Esophagus muscularis mucosa (tissue), 4 donors: ENCODE data around the gene PCDHB15. TPM values are rescaled to one million over a fixed set of nuclear protein-coding genes. Genes with fewer than 3 reads are reported as not detected.

Source experiments
- total RNA-seq, 4 donors: library from RNA; depleted of rRNA; stranded (reverse); fragments of >200 nt; gene quantifications; one replicate each; pipeline versions ENCODE4 v1.1.0 to v1.2.1, GENCODE V29; 2016

PCDHB15 gene
- total RNA-seq, 4 donors from 2014 or later = 4.0 to 7.0 (median 4.5) TPM

Other genes with a start within 250 kb of the PCDHB15 start
- gene PCDHB1, start 194.0 kb upstream of the PCDHB15 start, total RNA-seq = not detected
- gene PCDHB2, start 150.8 kb upstream of the PCDHB15 start, total RNA-seq = 1 to 10 TPM; 2.1 to 3.2 (median 2.8) TPM
- 1 to 10 TPM in 3 of 4 donors, under 1 TPM in 1; 0.83 to 2.3 (median 1.2) TPM for gene PCDHB3, start 144.9 kb upstream of the PCDHB15 start, total RNA-seq
- 1 to 10 TPM; 1.2 to 5.1 (median 3.8) TPM for gene PCDHB4, start 123.6 kb upstream of the PCDHB15 start, total RNA-seq
- gene PCDHB5, start 110.2 kb upstream of the PCDHB15 start, total RNA-seq = 1 to 10 TPM; 3.6 to 7.4 (median 4.0) TPM
- gene PCDHB6, start 95.3 kb upstream of the PCDHB15 start, total RNA-seq = 1 to 10 TPM in 1 of 4 donors, under 1 TPM in 3; 0.46 to 1.1 (median 0.83) TPM
- 1 to 10 TPM; 1.1 to 2.9 (median 2.5) TPM for gene PCDHB7, start 72.8 kb upstream of the PCDHB15 start, total RNA-seq
- 1 to 10 TPM in 1 of 4 donors, under 1 TPM in 3; 0.33 to 2.0 (median 0.87) TPM for gene PCDHB8, start 67.6 kb upstream of the PCDHB15 start, total RNA-seq
- gene PCDHB16, start 63.0 kb upstream of the PCDHB15 start, total RNA-seq = 1 to 10 TPM; 3.3 to 5.6 (median 3.9) TPM
- 1 to 10 TPM; 1.5 to 2.9 (median 2.2) TPM for gene PCDHB9, start 58.2 kb upstream of the PCDHB15 start, total RNA-seq
- 1 to 10 TPM; 3.3 to 7.9 (median 4.9) TPM for gene PCDHB10, start 53.0 kb upstream of the PCDHB15 start, total RNA-seq
- 1 to 10 TPM; 1.7 to 4.6 (median 2.9) TPM for gene PCDHB11, start 45.8 kb upstream of the PCDHB15 start, total RNA-seq
- 1 to 10 TPM; 2.2 to 4.3 (median 2.9) TPM for gene PCDHB12, start 36.7 kb upstream of the PCDHB15 start, total RNA-seq
- 1 to 10 TPM; 4.3 to 8.1 (median 5.6) TPM for gene PCDHB13, start 31.5 kb upstream of the PCDHB15 start, total RNA-seq
- 1 to 10 TPM; 6.8 to 9.9 (median 8.3) TPM for gene PCDHB14, start 22.1 kb upstream of the PCDHB15 start, total RNA-seq
- under 1 TPM in 2 of 4 donors, not detected in 2; 0.23 to 0.65 TPM for gene SLC25A2, start 58.7 kb downstream of the PCDHB15 start, total RNA-seq
- 10 to 100 TPM; 44.0 to 65.9 (median 59.1) TPM for gene TAF7, start 75.4 kb downstream of the PCDHB15 start, total RNA-seq
- gene PCDHGA1, start 85.1 kb downstream of the PCDHB15 start, total RNA-seq = 1 to 10 TPM in 1 of 4 donors, under 1 TPM in 3; 0.45 to 1.2 (median 0.76) TPM
- gene PCDHGA2, start 93.4 kb downstream of the PCDHB15 start, total RNA-seq = 1 to 10 TPM; 2.5 to 5.4 (median 4.0) TPM
- gene PCDHGA3, start 98.4 kb downstream of the PCDHB15 start, total RNA-seq = 1 to 10 TPM; 1.7 to 2.6 (median 1.8) TPM
- gene PCDHGB1, start 104.7 kb downstream of the PCDHB15 start, total RNA-seq = 1 to 10 TPM; 2.7 to 5.1 (median 3.0) TPM
- 1 to 10 TPM; 3.6 to 7.9 (median 4.6) TPM for gene PCDHGA4, start 109.6 kb downstream of the PCDHB15 start, total RNA-seq
- gene PCDHGB2, start 114.6 kb downstream of the PCDHB15 start, total RNA-seq = 1 to 10 TPM; 3.2 to 5.7 (median 4.1) TPM
- gene PCDHGA5, start 118.8 kb downstream of the PCDHB15 start, total RNA-seq = 1 to 10 TPM; 2.6 to 5.4 (median 4.7) TPM
- 1 to 10 TPM; 2.5 to 7.5 (median 3.8) TPM for gene PCDHGB3, start 124.8 kb downstream of the PCDHB15 start, total RNA-seq
- 1 to 10 TPM; 4.1 to 7.1 (median 5.9) TPM for gene PCDHGA6, start 128.5 kb downstream of the PCDHB15 start, total RNA-seq
- gene PCDHGA7, start 137.3 kb downstream of the PCDHB15 start, total RNA-seq = 1 to 10 TPM; 4.3 to 9.1 (median 6.4) TPM
- 1 to 10 TPM; 3.8 to 5.5 (median 4.6) TPM for gene PCDHGB4, start 142.3 kb downstream of the PCDHB15 start, total RNA-seq
- gene PCDHGA8, start 147.2 kb downstream of the PCDHB15 start, total RNA-seq = 1 to 10 TPM; 1.7 to 5.8 (median 3.3) TPM
- 1 to 10 TPM; 4.8 to 10.0 (median 7.8) TPM for gene PCDHGB5, start 152.6 kb downstream of the PCDHB15 start, total RNA-seq
- gene PCDHGA9, start 157.4 kb downstream of the PCDHB15 start, total RNA-seq = 1 to 10 TPM; 3.3 to 8.7 (median 4.9) TPM
- 1 to 10 TPM; 6.2 to 8.4 (median 7.4) TPM for gene PCDHGB6, start 162.6 kb downstream of the PCDHB15 start, total RNA-seq
- 1 to 10 TPM; 2.3 to 6.2 (median 4.3) TPM for gene PCDHGA10, start 167.6 kb downstream of the PCDHB15 start, total RNA-seq
- gene PCDHGB7, start 172.3 kb downstream of the PCDHB15 start, total RNA-seq = 10 to 100 TPM; 13.9 to 18.0 (median 14.4) TPM
- 1 to 10 TPM; 3.0 to 5.8 (median 4.5) TPM for gene PCDHGA11, start 175.7 kb downstream of the PCDHB15 start, total RNA-seq
- gene PCDHGA12, start 185.1 kb downstream of the PCDHB15 start, total RNA-seq = 10 to 100 TPM in 3 of 4 donors, 1 to 10 TPM in 1; 7.6 to 13.7 (median 11.6) TPM
- gene PCDHGC3, start 230.6 kb downstream of the PCDHB15 start, total RNA-seq = 10 to 100 TPM; 56.5 to 81.1 (median 65.5) TPM
- gene PCDHGC4, start 239.6 kb downstream of the PCDHB15 start, total RNA-seq = 1 to 10 TPM in 3 of 4 donors, under 1 TPM in 1; 0.91 to 3.3 (median 2.0) TPM
- 1 to 10 TPM in 3 of 4 donors, under 1 TPM in 1; 0.71 to 3.7 (median 1.4) TPM for gene PCDHGC5, start 243.7 kb downstream of the PCDHB15 start, total RNA-seq